Stimulated activated memory B cell treated with anti-CD40 and anti-IgM and Interleukin-4, amounts not matched to agents 10 μg/mL and 1 μg/mL and 100 μg/mL, for 72 hours (primary cell): ENCODE data around the gene AFAP1L1.

Source experiments
- ATAC-seq: fragments of 150-1000 bp; cut with Tn5 transposase; 2 replicates; pipeline ENCODE4 v1.10.0; 2021
- H3K27ac Mint-ChIP-seq: one replicate; pipeline ENCODE4 v1.8.0; 2022; ENCODE audit warnings: mild to moderate bottlenecking, mixed read lengths
- H3K27me3 Mint-ChIP-seq: one replicate; pipeline ENCODE4 v1.8.0; 2022; ENCODE audit warnings: mixed read lengths
- H3K36me3 Mint-ChIP-seq: one replicate; pipeline ENCODE4 v1.8.0; 2022; ENCODE audit warnings: mixed read lengths
- H3K4me1 Mint-ChIP-seq: one replicate; pipeline ENCODE4 v1.8.0; 2022; ENCODE audit warnings: mixed read lengths
- H3K4me3 Mint-ChIP-seq: one replicate; pipeline ENCODE4 v1.8.0; 2022; ENCODE audit warnings: mild to moderate bottlenecking, moderate library complexity, mixed read lengths
- H3K9me3 Mint-ChIP-seq: one replicate; pipeline ENCODE4 v1.8.0; 2022; ENCODE audit warnings: mixed read lengths

The AFAP1L1 gene

GRCh38 chr5:149273237-149273636 lies 1.6 kb downstream of the AFAP1L1 start:
- H3K27ac Mint-ChIP-seq, result no peak overlapping the region
- H3K4me1 Mint-ChIP-seq, result peaks cover 14% of the 10 kb centered on the region
- no peak for ATAC-seq
- peaks cover 6% of the 10 kb centered on the region for H3K9me3 Mint-ChIP-seq
- H3K4me3 Mint-ChIP-seq, result no peak overlapping the region
- H3K36me3 Mint-ChIP-seq, result no peaks in the 10 kb centered on the region
- peaks cover 50% of the 10 kb centered on the region for H3K27me3 Mint-ChIP-seq

GRCh38 chr5:149273950-149274349 lies 2.3 kb downstream of the AFAP1L1 start:
- no peak overlapping the region for H3K27ac Mint-ChIP-seq
- H3K36me3 Mint-ChIP-seq, result no peaks in the 10 kb centered on the region
- peaks cover 57% of the 10 kb centered on the region for H3K27me3 Mint-ChIP-seq
- peaks cover 14% of the 10 kb centered on the region for H3K4me1 Mint-ChIP-seq
- peaks cover 3% of the 10 kb centered on the region for H3K9me3 Mint-ChIP-seq
- H3K4me3 Mint-ChIP-seq, result no peak overlapping the region
- ATAC-seq, result no peak

GRCh38 chr5:149274939-149275338 lies 3.3 kb downstream of the AFAP1L1 start:
- no peak for ATAC-seq
- Mint-ChIP-seq H3K4me1 (peaks cover 14% of the 10 kb centered on the region), H3K9me3 (no peaks in the 10 kb centered on the region)

GRCh38 chr5:149277801-149278200 lies 6.1 kb downstream of the AFAP1L1 start:
- H3K27ac Mint-ChIP-seq, result no peak overlapping the region
- ATAC-seq, result no peak
- H3K4me1 Mint-ChIP-seq, result no peaks in the 10 kb centered on the region
- H3K36me3 Mint-ChIP-seq, result no peaks in the 10 kb centered on the region
- H3K9me3 Mint-ChIP-seq, result no peaks in the 10 kb centered on the region
- H3K27me3 Mint-ChIP-seq, result peaks cover 46% of the 10 kb centered on the region
- H3K4me3 Mint-ChIP-seq, result no peak overlapping the region

More at GRCh38 chr5:149274939-149275338, 3.3 kb downstream of the AFAP1L1 start:
- Mint-ChIP-seq H3K36me3 (no peaks in the 10 kb centered on the region), H3K27me3 (peaks cover 65% of the 10 kb centered on the region), H3K4me3 (no peak overlapping the region), H3K27ac (no peak overlapping the region)

- ATAC-seq, result no peak
- H3K4me3 Mint-ChIP-seq, result no peak overlapping the region
- H3K27me3 Mint-ChIP-seq, result peaks cover 38% of the 10 kb centered on the region
- H3K27ac Mint-ChIP-seq, result no peak overlapping the region
- H3K4me1 Mint-ChIP-seq, result peaks cover under 1% of the 10 kb centered on the region
- no peaks in the 10 kb centered on the region for H3K36me3 Mint-ChIP-seq
- no peaks in the 10 kb centered on the region for H3K9me3 Mint-ChIP-seq
These were observed 7.0 kb downstream of the AFAP1L1 start for GRCh38 chr5:149278451-149279210.

- Mint-ChIP-seq H3K36me3 (no peaks in the 10 kb centered on the region), H3K27ac (no peak overlapping the region), H3K4me3 (no peak overlapping the region), H3K4me1 (peaks cover 5% of the 10 kb centered on the region), H3K9me3 (no peaks in the 10 kb centered on the region), H3K27me3 (peaks cover 33% of the 10 kb centered on the region)
- no peak for ATAC-seq
These were observed 8.0 kb downstream of the AFAP1L1 start for GRCh38 chr5:149279661-149280060.

- H3K27ac Mint-ChIP-seq, result no peak overlapping the region
- H3K4me3 Mint-ChIP-seq, result no peak overlapping the region
- no peaks in the 10 kb centered on the region for H3K36me3 Mint-ChIP-seq
- no peaks in the 10 kb centered on the region for H3K9me3 Mint-ChIP-seq
- H3K4me1 Mint-ChIP-seq, result peaks cover 5% of the 10 kb centered on the region
- ATAC-seq, result no peak
- peaks cover 31% of the 10 kb centered on the region for H3K27me3 Mint-ChIP-seq
These were observed 8.5 kb downstream of the AFAP1L1 start for GRCh38 chr5:149280124-149280523.

GRCh38 chr5:149280802-149281201 lies 9.1 kb downstream of the AFAP1L1 start:
- ATAC-seq, result no peak
- H3K27ac Mint-ChIP-seq, result no peak overlapping the region
- no peaks in the 10 kb centered on the region for H3K9me3 Mint-ChIP-seq
- peaks cover 5% of the 10 kb centered on the region for H3K4me1 Mint-ChIP-seq
- no peaks in the 10 kb centered on the region for H3K36me3 Mint-ChIP-seq
- no peak overlapping the region for H3K4me3 Mint-ChIP-seq
- H3K27me3 Mint-ChIP-seq, result peaks cover 24% of the 10 kb centered on the region

GRCh38 chr5:149282027-149282965 lies 10.6 kb downstream of the AFAP1L1 start:
- H3K36me3 Mint-ChIP-seq, result no peaks in the 10 kb centered on the region
- no peaks in the 10 kb centered on the region for H3K9me3 Mint-ChIP-seq
- no peak overlapping the region for H3K27ac Mint-ChIP-seq

GRCh38 chr5:149282966-149283332 lies 11.3 kb downstream of the AFAP1L1 start:
- no peaks in the 10 kb centered on the region for H3K9me3 Mint-ChIP-seq
- H3K27ac Mint-ChIP-seq, result no peak overlapping the region
- H3K4me3 Mint-ChIP-seq, result no peak overlapping the region
- H3K4me1 Mint-ChIP-seq, result peaks cover 5% of the 10 kb centered on the region
- no peaks in the 10 kb centered on the region for H3K36me3 Mint-ChIP-seq
- H3K27me3 Mint-ChIP-seq, result peaks cover 21% of the 10 kb centered on the region
- no peak for ATAC-seq

More at GRCh38 chr5:149282027-149282965, 10.6 kb downstream of the AFAP1L1 start:
- Mint-ChIP-seq H3K4me1 (peaks cover 5% of the 10 kb centered on the region), H3K4me3 (no peak overlapping the region), H3K27me3 (peaks cover 21% of the 10 kb centered on the region)
- ATAC-seq, result no peak

- no peak for ATAC-seq
- no peak overlapping the region for H3K27ac Mint-ChIP-seq
- no peak overlapping the region for H3K4me3 Mint-ChIP-seq
- H3K4me1 Mint-ChIP-seq, result peaks cover 5% of the 10 kb centered on the region
- H3K36me3 Mint-ChIP-seq, result no peaks in the 10 kb centered on the region
- H3K9me3 Mint-ChIP-seq, result no peaks in the 10 kb centered on the region
- peaks cover 15% of the 10 kb centered on the region for H3K27me3 Mint-ChIP-seq
These were observed 12.2 kb downstream of the AFAP1L1 start for GRCh38 chr5:149283626-149284480.

GRCh38 chr5:149284501-149284900 lies 12.8 kb downstream of the AFAP1L1 start:
- ATAC-seq, result no peak
- Mint-ChIP-seq H3K36me3 (no peaks in the 10 kb centered on the region), H3K27ac (no peak overlapping the region), H3K9me3 (no peaks in the 10 kb centered on the region), H3K27me3 (peaks cover 17% of the 10 kb centered on the region), H3K4me3 (no peak overlapping the region), H3K4me1 (peaks cover 5% of the 10 kb centered on the region)

- ATAC-seq, result no peak
- peaks cover 5% of the 10 kb centered on the region for H3K4me1 Mint-ChIP-seq
- H3K4me3 Mint-ChIP-seq, result no peak overlapping the region
- peaks cover 13% of the 10 kb centered on the region for H3K27me3 Mint-ChIP-seq
- H3K9me3 Mint-ChIP-seq, result no peaks in the 10 kb centered on the region
- no peak overlapping the region for H3K27ac Mint-ChIP-seq
- H3K36me3 Mint-ChIP-seq, result no peaks in the 10 kb centered on the region
These were observed 13.5 kb downstream of the AFAP1L1 start for GRCh38 chr5:149285153-149285552.

GRCh38 chr5:149288436-149288835 lies 16.8 kb downstream of the AFAP1L1 start:
- Mint-ChIP-seq H3K4me1 (peaks cover 5% of the 10 kb centered on the region), H3K27me3 (peaks cover 21% of the 10 kb centered on the region), H3K4me3 (no peak overlapping the region), H3K9me3 (no peaks in the 10 kb centered on the region), H3K36me3 (no peaks in the 10 kb centered on the region), H3K27ac (no peak overlapping the region)
- ATAC-seq, result no peak

- no peak overlapping the region for H3K27ac Mint-ChIP-seq
- no peaks in the 10 kb centered on the region for H3K4me1 Mint-ChIP-seq
- H3K27me3 Mint-ChIP-seq, result peaks cover 21% of the 10 kb centered on the region
- H3K36me3 Mint-ChIP-seq, result no peaks in the 10 kb centered on the region
- H3K9me3 Mint-ChIP-seq, result no peaks in the 10 kb centered on the region
- no peak overlapping the region for H3K4me3 Mint-ChIP-seq
- ATAC-seq, result no peak
These were observed 17.6 kb downstream of the AFAP1L1 start for GRCh38 chr5:149289301-149289700.
